ENCODE results near the gene GGTLC2.
"Not testable (repeated sequence)": the region's sequence is repeated elsewhere in the genome, so short reads cannot be mapped to it uniquely, and the experiment has no call there.

The GGTLC2 gene

DNA sequence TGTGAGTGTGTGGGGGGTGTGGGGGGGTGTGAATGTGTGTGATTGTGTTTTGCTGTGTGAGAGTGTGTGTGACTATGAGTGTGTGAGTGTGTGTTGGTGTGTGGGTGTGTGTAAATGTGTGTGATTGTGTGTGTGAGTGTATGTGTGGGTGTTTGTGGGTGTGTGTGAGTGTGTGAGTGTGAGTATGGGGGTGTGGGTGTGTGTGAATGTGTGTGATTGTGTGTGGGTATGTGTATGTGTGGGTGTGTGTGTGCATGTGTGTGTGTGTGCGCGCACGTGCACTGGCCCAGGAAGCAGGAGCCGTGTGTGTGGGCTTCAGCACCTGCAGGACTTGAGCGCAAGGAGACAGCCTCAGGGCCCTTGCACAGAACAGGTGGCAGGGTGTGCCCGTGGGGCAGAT, 8.2 kb downstream of the GGTLC2 start:
- H3K4me3 ChIP-seq (ENCODE audit: low read length); H3K27ac ChIP-seq (ENCODE audit: low read length); DNase-seq (ENCODE audit: low read depth, low spot score); H3K4me1 ChIP-seq (ENCODE audit: control insufficient read depth, insufficient read depth, low read length); H3K27me3 ChIP-seq (ENCODE audit: control insufficient read depth, insufficient read depth, low read length); H3K36me3 ChIP-seq (ENCODE audit: control insufficient read depth, insufficient read depth, low read length); H3K9me3 ChIP-seq (ENCODE audit: control insufficient read depth, insufficient read depth, low read length): not testable (repeated sequence)
- WGBS (ENCODE audit: insufficient coverage, insufficient read length) = no CpG with 5 or more reads among the region's 6 CpGs

- H3K27ac ChIP-seq (ENCODE audit: low read length); H3K27me3 ChIP-seq (ENCODE audit: control insufficient read depth, insufficient read depth, low read length); H3K4me1 ChIP-seq (ENCODE audit: control insufficient read depth, insufficient read depth, low read length); H3K9me3 ChIP-seq (ENCODE audit: control insufficient read depth, insufficient read depth, low read length); H3K36me3 ChIP-seq (ENCODE audit: control insufficient read depth, insufficient read depth, low read length); DNase-seq (ENCODE audit: low read depth, low spot score); H3K4me3 ChIP-seq (ENCODE audit: low read length): not testable (repeated sequence)
- no CpG with 5 or more reads among the region's 13 CpGs for WGBS (ENCODE audit: insufficient coverage, insufficient read length)
Observed at GRCh38 chr22:22653677-22654381, 9.4 kb downstream of the GGTLC2 start.

DNA sequence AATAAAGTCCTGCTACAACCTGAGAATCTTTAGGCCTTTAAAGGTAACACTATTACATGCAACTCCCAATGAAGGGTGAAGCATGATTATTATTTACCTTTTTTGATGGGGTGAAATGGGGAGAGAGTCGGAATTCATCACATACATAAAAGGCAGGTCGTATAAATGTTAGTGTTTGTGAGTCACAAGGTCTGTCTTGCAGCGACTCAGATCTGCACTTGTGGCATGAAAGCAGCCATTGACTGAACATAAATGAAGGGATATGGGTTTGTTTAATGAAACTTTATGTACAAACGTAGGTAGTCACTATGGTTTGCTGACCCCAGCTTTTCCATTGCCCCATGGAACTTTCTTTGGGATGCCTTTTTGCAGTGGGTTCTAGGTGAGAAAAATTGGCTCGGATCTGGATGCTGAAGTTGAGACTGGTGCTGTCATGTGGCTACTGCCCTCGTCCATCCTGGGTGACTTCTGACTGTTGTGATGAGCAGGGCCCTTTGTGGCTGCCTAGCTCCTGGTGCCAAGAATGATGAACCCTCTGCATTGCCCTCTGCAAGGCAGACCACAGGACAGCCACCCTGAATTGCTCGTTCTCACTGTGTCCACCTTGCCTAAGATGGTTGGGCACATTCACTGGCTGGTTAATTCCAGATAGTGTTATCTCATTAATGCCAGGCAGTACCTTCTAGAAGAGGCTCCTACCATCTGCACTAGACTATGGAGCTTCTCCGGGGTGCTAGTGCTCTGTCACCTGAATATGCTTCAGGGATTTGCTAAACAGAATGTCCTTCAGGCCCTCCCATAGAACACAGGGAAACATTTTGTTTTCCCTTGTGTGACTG, 11.3 kb downstream of the GGTLC2 start:
- DNase-seq (ENCODE audit: low read depth, low spot score) = no peak
- Histone ChIP-seq H3K4me1 (ENCODE audit: control insufficient read depth, insufficient read depth, low read length) (no peaks in the 10 kb centered on the region), H3K9me3 (ENCODE audit: control insufficient read depth, insufficient read depth, low read length) (peaks cover 5% of the 10 kb centered on the region), H3K36me3 (ENCODE audit: control insufficient read depth, insufficient read depth, low read length) (no peaks in the 10 kb centered on the region), H3K4me3 (ENCODE audit: low read length) (no peak overlapping the region), H3K27me3 (ENCODE audit: control insufficient read depth, insufficient read depth, low read length) (no peaks in the 10 kb centered on the region; the same call in 1 of the 2 replicates), H3K27ac (ENCODE audit: low read length) (no peak overlapping the region)
- WGBS (ENCODE audit: insufficient coverage, insufficient read length) = no CpG with 5 or more reads among the region's 8 CpGs

DNA sequence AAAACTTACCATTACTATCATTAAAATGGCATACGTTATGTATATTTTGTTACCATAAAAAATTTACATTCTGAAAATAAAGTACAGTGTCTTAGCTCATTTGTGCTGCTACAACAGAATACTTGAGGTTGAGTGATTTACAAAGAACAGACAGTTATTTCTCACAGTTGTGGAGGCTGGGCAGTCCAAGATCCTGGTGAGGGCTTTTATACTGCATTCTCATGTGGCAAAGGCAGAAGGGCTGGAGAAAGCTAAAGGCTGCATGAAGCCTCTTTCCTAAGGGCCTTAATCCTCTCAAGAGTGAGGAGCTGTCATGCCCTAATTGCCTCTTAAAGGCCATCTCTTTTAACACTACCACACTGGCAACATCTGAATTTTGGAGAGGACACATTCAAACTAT, 13.3 kb downstream of the GGTLC2 start:
- no peak for DNase-seq (ENCODE audit: low read depth, low spot score)
- H3K27ac ChIP-seq (ENCODE audit: low read length) = no peak overlapping the region
- H3K4me1 ChIP-seq (ENCODE audit: control insufficient read depth, insufficient read depth, low read length) = no peaks in the 10 kb centered on the region
- no peaks in the 10 kb centered on the region for H3K36me3 ChIP-seq (ENCODE audit: control insufficient read depth, insufficient read depth, low read length)
- H3K27me3 ChIP-seq (ENCODE audit: control insufficient read depth, insufficient read depth, low read length) = peaks cover 1% of the 10 kb centered on the region; the same call in 1 of the 2 replicates
- no CpG with 5 or more reads among the region's 1 CpG for WGBS (ENCODE audit: insufficient coverage, insufficient read length)
- peaks cover 5% of the 10 kb centered on the region for H3K9me3 ChIP-seq (ENCODE audit: control insufficient read depth, insufficient read depth, low read length)
- H3K4me3 ChIP-seq (ENCODE audit: low read length) = no peak overlapping the region

- no CpG with 5 or more reads among the region's 4 CpGs for WGBS (ENCODE audit: insufficient coverage, insufficient read length)
- no peak for DNase-seq (ENCODE audit: low read depth, low spot score)
- H3K27me3 ChIP-seq (ENCODE audit: control insufficient read depth, insufficient read depth, low read length) = peaks cover 1% of the 10 kb centered on the region; the same call in 1 of the 2 replicates
- H3K4me3 ChIP-seq (ENCODE audit: low read length) = no peak overlapping the region
- peaks cover 2% of the 10 kb centered on the region for H3K9me3 ChIP-seq (ENCODE audit: control insufficient read depth, insufficient read depth, low read length)
- H3K36me3 ChIP-seq (ENCODE audit: control insufficient read depth, insufficient read depth, low read length) = no peaks in the 10 kb centered on the region
- no peaks in the 10 kb centered on the region for H3K4me1 ChIP-seq (ENCODE audit: control insufficient read depth, insufficient read depth, low read length)
- H3K27ac ChIP-seq (ENCODE audit: low read length) = no peak overlapping the region
Observed at GRCh38 chr22:22661275-22661674, 16.9 kb downstream of the GGTLC2 start.

GRCh38 chr22:22662095-22662494, 17.7 kb downstream of the GGTLC2 start:
- Histone ChIP-seq H3K36me3 (ENCODE audit: control insufficient read depth, insufficient read depth, low read length) (no peaks in the 10 kb centered on the region), H3K27ac (ENCODE audit: low read length) (no peak overlapping the region), H3K4me3 (ENCODE audit: low read length) (no peak overlapping the region), H3K27me3 (ENCODE audit: control insufficient read depth, insufficient read depth, low read length) (peaks cover 1% of the 10 kb centered on the region; the same call in 1 of the 2 replicates), H3K9me3 (ENCODE audit: control insufficient read depth, insufficient read depth, low read length) (no peaks in the 10 kb centered on the region; the same call in 1 of the 2 replicates), H3K4me1 (ENCODE audit: control insufficient read depth, insufficient read depth, low read length) (no peaks in the 10 kb centered on the region)
- no CpG with 5 or more reads among the region's 3 CpGs for WGBS (ENCODE audit: insufficient coverage, insufficient read length)
- no peak for DNase-seq (ENCODE audit: low read depth, low spot score)

- H3K27ac ChIP-seq (ENCODE audit: low read length) = no peak overlapping the region
- H3K4me1 ChIP-seq (ENCODE audit: control insufficient read depth, insufficient read depth, low read length) = no peaks in the 10 kb centered on the region
- H3K36me3 ChIP-seq (ENCODE audit: control insufficient read depth, insufficient read depth, low read length) = no peaks in the 10 kb centered on the region
- peaks cover 1% of the 10 kb centered on the region; the same call in 1 of the 2 replicates for H3K27me3 ChIP-seq (ENCODE audit: control insufficient read depth, insufficient read depth, low read length)
- H3K4me3 ChIP-seq (ENCODE audit: low read length) = no peak overlapping the region
- no peak for DNase-seq (ENCODE audit: low read depth, low spot score)
- WGBS (ENCODE audit: insufficient coverage, insufficient read length) = no CpG with 5 or more reads among the region's 14 CpGs
- H3K9me3 ChIP-seq (ENCODE audit: control insufficient read depth, insufficient read depth, low read length) = no peaks in the 10 kb centered on the region; the same call in 1 of the 2 replicates
Observed at GRCh38 chr22:22663861-22664800, 19.7 kb downstream of the GGTLC2 start.

DNA sequence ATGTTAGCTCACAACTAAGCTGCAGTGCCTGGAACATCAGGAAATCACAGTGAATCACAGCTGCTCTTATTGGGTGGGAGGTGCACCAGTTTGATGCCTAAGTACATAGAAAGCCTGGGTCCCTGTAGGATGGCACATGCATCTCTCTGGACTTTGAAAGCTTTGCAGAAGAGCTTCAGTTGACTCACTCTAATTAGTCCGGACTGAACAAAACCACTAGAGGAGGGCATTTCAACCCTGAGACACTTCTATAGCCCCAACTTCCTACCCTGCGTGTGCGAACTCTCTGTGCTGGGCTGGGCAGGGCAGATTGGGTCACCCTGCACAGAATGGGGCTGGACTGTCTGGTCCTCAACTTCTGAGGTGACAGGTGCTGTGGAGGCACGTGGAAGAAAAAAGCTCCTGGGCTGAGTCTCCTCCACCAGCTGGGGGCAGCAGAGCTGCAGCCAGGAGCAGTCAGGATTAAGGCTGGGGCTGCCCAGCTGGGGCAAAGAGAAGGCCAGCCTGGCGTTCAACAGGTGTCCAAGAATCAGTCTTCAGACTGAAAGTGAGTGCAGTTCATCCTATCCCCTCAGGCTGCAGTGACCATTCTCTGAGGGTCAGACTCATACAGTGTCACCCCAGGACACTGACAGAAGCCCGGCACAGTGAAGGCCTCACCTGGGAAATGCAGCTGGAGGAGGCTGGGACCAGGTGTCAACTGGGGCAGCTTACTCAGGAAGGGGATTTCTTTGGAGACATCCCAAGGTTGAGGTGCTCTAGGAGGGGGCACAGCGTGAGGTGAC, 22.1 kb downstream of the GGTLC2 start:
- H3K36me3 ChIP-seq (ENCODE audit: control insufficient read depth, insufficient read depth, low read length) = no peaks in the 10 kb centered on the region
- H3K4me3 ChIP-seq (ENCODE audit: low read length) = no peak overlapping the region
- no peaks in the 10 kb centered on the region for H3K4me1 ChIP-seq (ENCODE audit: control insufficient read depth, insufficient read depth, low read length)
- DNase-seq (ENCODE audit: low read depth, low spot score) = no peak
- no peak overlapping the region for H3K27ac ChIP-seq (ENCODE audit: low read length)
- no peaks in the 10 kb centered on the region for H3K9me3 ChIP-seq (ENCODE audit: control insufficient read depth, insufficient read depth, low read length)
- WGBS (ENCODE audit: insufficient coverage, insufficient read length) = no CpG with 5 or more reads among the region's 7 CpGs
- no peaks in the 10 kb centered on the region; the same call in 1 of the 2 replicates for H3K27me3 ChIP-seq (ENCODE audit: control insufficient read depth, insufficient read depth, low read length)

GRCh38 chr22:22667966-22668880, 23.8 kb downstream of the GGTLC2 start:
- WGBS (ENCODE audit: insufficient coverage, insufficient read length) = no CpG with 5 or more reads among the region's 11 CpGs

More at GRCh38 chr22:22667966-22668880, 23.8 kb downstream of the GGTLC2 start:
- H3K4me1 ChIP-seq (ENCODE audit: control insufficient read depth, insufficient read depth, low read length) = no peaks in the 10 kb centered on the region
- no peaks in the 10 kb centered on the region for H3K9me3 ChIP-seq (ENCODE audit: control insufficient read depth, insufficient read depth, low read length)
- no peak overlapping the region for H3K27ac ChIP-seq (ENCODE audit: low read length)
- no peaks in the 10 kb centered on the region; the same call in 1 of the 2 replicates for H3K27me3 ChIP-seq (ENCODE audit: control insufficient read depth, insufficient read depth, low read length)
- DNase-seq (ENCODE audit: low read depth, low spot score) = no peak
- no peak overlapping the region for H3K4me3 ChIP-seq (ENCODE audit: low read length)
- no peaks in the 10 kb centered on the region for H3K36me3 ChIP-seq (ENCODE audit: control insufficient read depth, insufficient read depth, low read length)
